Measurements from ENCODE around the gene EFEMP1. TPM values are rescaled to one million over a fixed set of nuclear protein-coding genes. Genes with fewer than 3 reads are reported as not detected.

Gene EFEMP1
- total RNA-seq, 4 donors from 2014 or later = 379 to 821 (median 437) TPM

DNA sequence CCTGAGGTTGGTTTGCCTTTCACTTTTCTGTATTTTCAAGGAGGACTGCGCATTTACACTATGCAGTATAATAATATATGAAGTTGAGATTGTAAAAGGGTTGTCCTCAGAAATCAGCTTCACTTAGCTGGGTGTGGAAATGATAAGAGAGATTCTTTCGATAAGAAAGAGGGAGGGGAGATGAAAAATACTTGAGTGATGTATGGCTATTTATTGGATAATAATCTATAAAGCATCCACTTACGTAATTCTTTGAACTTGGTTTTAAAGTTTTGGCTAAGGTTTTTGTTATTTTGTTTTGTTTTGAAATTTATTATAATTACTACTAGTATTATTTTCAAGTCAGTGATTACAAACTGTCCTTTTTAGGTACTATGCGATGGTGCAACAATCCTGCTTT, 40.6 kb downstream of the EFEMP1 start:
- WGBS, 2 donors = 92 to 96% methylated on average over 4 of the region's 4 CpGs
- intact Hi-C loops (cut with DNase I) = no loop called here
- H3K27me3 ChIP-seq = no peaks in the 10 kb centered on the region
- H3K4me1 ChIP-seq = peaks cover 4 to 23% of the 10 kb centered on the region in 2 donors
- H3K4me3 ChIP-seq (replicated peaks in 1 of 3) = no peak overlapping the region
- H3K36me3 ChIP-seq = peaks cover 0 to 3% of the 10 kb centered on the region in 2 donors
- TF ChIP-seq, protein P1, sequence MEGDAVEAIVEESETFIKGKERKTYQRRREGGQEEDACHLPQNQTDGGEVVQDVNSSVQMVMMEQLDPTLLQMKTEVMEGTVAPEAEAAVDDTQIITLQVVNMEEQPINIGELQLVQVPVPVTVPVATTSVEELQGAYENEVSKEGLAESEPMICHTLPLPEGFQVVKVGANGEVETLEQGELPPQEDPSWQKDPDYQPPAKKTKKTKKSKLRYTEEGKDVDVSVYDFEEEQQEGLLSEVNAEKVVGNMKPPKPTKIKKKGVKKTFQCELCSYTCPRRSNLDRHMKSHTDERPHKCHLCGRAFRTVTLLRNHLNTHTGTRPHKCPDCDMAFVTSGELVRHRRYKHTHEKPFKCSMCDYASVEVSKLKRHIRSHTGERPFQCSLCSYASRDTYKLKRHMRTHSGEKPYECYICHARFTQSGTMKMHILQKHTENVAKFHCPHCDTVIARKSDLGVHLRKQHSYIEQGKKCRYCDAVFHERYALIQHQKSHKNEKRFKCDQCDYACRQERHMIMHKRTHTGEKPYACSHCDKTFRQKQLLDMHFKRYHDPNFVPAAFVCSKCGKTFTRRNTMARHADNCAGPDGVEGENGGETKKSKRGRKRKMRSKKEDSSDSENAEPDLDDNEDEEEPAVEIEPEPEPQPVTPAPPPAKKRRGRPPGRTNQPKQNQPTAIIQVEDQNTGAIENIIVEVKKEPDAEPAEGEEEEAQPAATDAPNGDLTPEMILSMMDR (IDR thresholded peaks at IDR 0.05) = no peak
- no peak for TF ChIP-seq POLR2A (IDR thresholded peaks at IDR 0.05)
- H3K9me3 ChIP-seq = no peaks in the 10 kb centered on the region
- no peak overlapping the region for H3K27ac ChIP-seq
- no peak for DNase-seq

DNA sequence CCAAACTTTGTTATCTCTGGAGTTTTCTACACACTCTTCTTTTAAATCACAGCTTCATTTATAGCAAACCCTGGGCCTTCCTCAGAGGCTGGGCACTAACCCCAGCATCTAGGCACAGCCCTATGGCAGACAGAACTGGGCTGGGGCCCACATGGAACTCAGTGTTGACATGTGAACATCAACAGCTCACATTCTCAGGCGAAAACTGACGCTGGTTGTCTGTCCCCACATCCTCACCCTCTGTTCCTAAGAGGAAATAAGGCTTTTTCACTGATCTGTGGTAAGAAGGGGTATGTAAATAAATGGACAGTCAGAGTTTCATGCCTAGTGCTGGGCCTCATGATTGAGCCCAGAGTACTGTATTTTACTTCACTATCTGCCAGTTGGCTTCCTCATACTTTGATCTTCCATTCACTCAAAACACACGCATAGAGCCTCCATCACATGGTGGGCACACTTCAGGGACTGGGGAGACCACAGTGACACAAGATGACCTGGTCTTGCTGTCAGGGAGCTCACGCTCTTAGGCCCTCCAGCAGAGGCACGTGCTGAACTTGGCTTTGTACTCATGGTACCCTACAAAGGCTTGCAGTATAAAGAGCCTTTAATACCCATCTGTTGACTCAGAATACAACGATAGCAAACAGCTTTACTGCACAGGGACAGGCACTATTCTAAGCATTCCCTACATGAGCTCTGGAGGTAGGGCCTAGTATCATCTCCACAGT, 43.0 kb downstream of the EFEMP1 start:
- Histone ChIP-seq H3K9me3 (no peaks in the 10 kb centered on the region), H3K36me3 (peaks cover 0 to 3% of the 10 kb centered on the region in 2 donors), H3K4me3 (replicated peaks in 1 of 3) (no peak overlapping the region), H3K4me1 (peaks cover 0 to 6% of the 10 kb centered on the region in 2 donors), H3K27me3 (no peaks in the 10 kb centered on the region), H3K27ac (no peak overlapping the region)
- DNase-seq = no peak
- intact Hi-C loops (cut with DNase I) = no loop called here
- 92 to 96% methylated on average over 5 to 6 of the region's 6 CpGs for WGBS, 2 donors
- no peak for TF ChIP-seq POLR2A (IDR thresholded peaks at IDR 0.05)
- TF ChIP-seq, protein P1 (IDR thresholded peaks at IDR 0.05) = no peak

DNA sequence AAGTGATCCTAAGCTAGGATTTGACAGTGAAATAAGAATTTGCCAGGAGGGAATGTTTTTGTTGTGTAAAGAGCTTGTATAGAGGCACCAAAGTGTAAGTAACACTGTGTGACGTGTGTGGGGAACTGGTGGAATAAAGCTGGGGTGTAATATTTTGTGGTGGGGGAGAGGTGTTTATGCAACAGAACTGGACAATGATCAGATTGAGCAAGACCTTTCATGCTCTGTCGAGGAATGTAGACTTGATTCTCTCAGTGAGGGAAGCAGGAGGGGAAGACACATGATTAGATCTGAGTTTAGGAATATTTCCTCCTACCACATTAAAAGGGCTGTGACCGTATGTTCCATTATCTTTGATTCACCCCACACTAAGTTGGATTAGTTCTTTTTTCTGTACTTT, 43.6 kb downstream of the EFEMP1 start:
- TF ChIP-seq, protein P1 (IDR thresholded peaks at IDR 0.05) = no peak
- no peak for TF ChIP-seq POLR2A (IDR thresholded peaks at IDR 0.05)
- H3K4me1 ChIP-seq = no peaks in the 10 kb centered on the region
- no peak overlapping the region for H3K27ac ChIP-seq
- no peaks in the 10 kb centered on the region for H3K9me3 ChIP-seq
- intact Hi-C loops (cut with DNase I) = no loop called here
- no peak for DNase-seq
- WGBS, 2 donors = 79 to 89% methylated on average over 3 of the region's 3 CpGs
- no peaks in the 10 kb centered on the region for H3K27me3 ChIP-seq
- peaks cover 0 to 3% of the 10 kb centered on the region in 2 donors for H3K36me3 ChIP-seq
- H3K4me3 ChIP-seq (replicated peaks in 1 of 3) = no peak overlapping the region

DNA sequence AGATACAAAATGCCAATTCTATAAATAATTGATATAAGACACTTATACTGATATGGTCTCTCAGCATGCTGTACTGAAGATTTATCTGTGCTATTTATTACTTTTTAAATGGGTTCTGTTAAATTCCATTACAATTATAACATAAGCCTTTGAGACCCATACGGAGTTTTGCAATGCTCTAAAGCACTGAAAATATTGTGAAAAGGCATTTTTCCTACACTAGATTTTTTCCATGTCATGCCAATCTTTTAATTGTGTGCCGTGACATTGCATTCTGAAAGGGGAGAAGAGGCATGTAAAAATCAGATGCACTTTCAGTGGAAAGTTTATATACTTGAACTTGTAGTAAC, 46.5 kb downstream of the EFEMP1 start:
- no peak overlapping the region for H3K27ac ChIP-seq

More for the DNA sequence above, 46.5 kb downstream of the EFEMP1 start:
- Histone ChIP-seq H3K27me3 (no peaks in the 10 kb centered on the region), H3K4me3 (replicated peaks in 1 of 3) (no peak overlapping the region), H3K9me3 (no peaks in the 10 kb centered on the region), H3K36me3 (peaks cover 0 to 3% of the 10 kb centered on the region in 2 donors), H3K4me1 (no peaks in the 10 kb centered on the region)
- intact Hi-C loops (cut with DNase I) = no loop called here
- TF ChIP-seq, protein P1 (IDR thresholded peaks at IDR 0.05) = no peak
- TF ChIP-seq POLR2A (IDR thresholded peaks at IDR 0.05) = no peak
- 70 to 87% methylated on average over 2 of the region's 2 CpGs for WGBS, 2 donors
- DNase-seq = no peak

Measured in thyroid gland (tissue), 4 donors.